Mesendoderm (in vitro differentiated cells): Measurements from ENCODE around the gene TMPRSS7.
A peak's percentile ranks its signal among the peaks of the same experiment; 100 is the strongest.

Experiments
- DNase-seq: peaks from one replicate; pipeline ENCODE4 v3.0.0; 2013
- H2AK5ac ChIP-seq: 2 replicates; pipeline ENCODE4 v1.6.1; 2013; ENCODE audit warnings: low read length, inconsistent platforms
- H2BK120ac ChIP-seq: 2 replicates; pipeline ENCODE4 v1.6.1; 2013; ENCODE audit warnings: low read depth, mild to moderate bottlenecking, low read length, moderate library complexity, mixed read lengths
- H2BK15ac ChIP-seq: replicated peaks from 2 replicates; pipeline ENCODE4 v1.6.1; 2013; ENCODE audit warnings: low read depth, mild to moderate bottlenecking, moderate library complexity
- H2BK5ac ChIP-seq: 2 replicates; pipeline ENCODE4 v1.6.1; 2013; ENCODE audit warnings: low read length, inconsistent platforms
- H3K18ac ChIP-seq: 2 replicates; pipeline ENCODE4 v1.6.1; 2013; ENCODE audit warnings: mild to moderate bottlenecking, low read length, mixed read lengths
- H3K23ac ChIP-seq: one replicate; pipeline ENCODE4 v1.6.1; 2013; ENCODE audit warnings: low read length
- H3K27ac ChIP-seq: 2 replicates; pipeline ENCODE4 v1.5.1; 2013; ENCODE audit warnings: low read depth, mild to moderate bottlenecking, inconsistent platforms, low read length, moderate library complexity
- H3K27me3 ChIP-seq: 2 replicates; pipeline ENCODE4 v1.6.1; 2013; ENCODE audit warnings: low read length, control low read depth, mild to moderate bottlenecking, inconsistent platforms; ENCODE audit not compliant: insufficient read depth, poor library complexity
- H3K36me3 ChIP-seq: 2 replicates; pipeline ENCODE4 v1.6.1; 2013; ENCODE audit warnings: low read length, inconsistent platforms; ENCODE audit not compliant: control insufficient read depth, insufficient read depth
- H3K4ac ChIP-seq: one replicate; pipeline ENCODE4 v1.6.1; 2013; ENCODE audit warnings: low read depth, mild to moderate bottlenecking, low read length, moderate library complexity
- H3K4me1 ChIP-seq: 2 replicates; pipeline ENCODE4 v1.6.1; 2013; ENCODE audit warnings: low read depth, low read length, inconsistent platforms; ENCODE audit not compliant: control insufficient read depth
- H3K4me2 ChIP-seq: 2 replicates; pipeline ENCODE4 v1.6.1; 2013; ENCODE audit warnings: low read length
- H3K4me3 ChIP-seq: 2 replicates; pipeline ENCODE4 v1.5.1; 2013; ENCODE audit warnings: mild to moderate bottlenecking, low read length
- H3K56ac ChIP-seq: one replicate; pipeline ENCODE4 v1.6.1; 2013; ENCODE audit warnings: low read length
- H3K79me1 ChIP-seq: 2 replicates; pipeline ENCODE4 v1.6.1; 2013; ENCODE audit warnings: low read length, inconsistent platforms
- H3K79me2 ChIP-seq: 2 replicates; pipeline ENCODE4 v1.6.1; 2013; ENCODE audit warnings: mild to moderate bottlenecking, low read length; ENCODE audit not compliant: control insufficient read depth, insufficient read depth
- H3K9ac ChIP-seq: 2 replicates; pipeline ENCODE4 v1.6.1; 2013; ENCODE audit warnings: low read length, inconsistent platforms
- H4K5ac ChIP-seq: one replicate; pipeline ENCODE4 v1.6.1; 2013; ENCODE audit warnings: low read length
- H4K8ac ChIP-seq: one replicate; pipeline ENCODE4 v1.6.1; 2013; ENCODE audit warnings: low read depth, mild to moderate bottlenecking, control low read depth, low read length, moderate library complexity
- WGBS: extraction: QIAGEN DNeasy Blood & Tissue Kit; methylation state at CpG from one replicate; pipeline ENCODE4 v1.1.7; 2013; ENCODE audit warnings: low lambda C conversion rate, missing lambda C conversion rate; ENCODE audit not compliant: insufficient coverage; ENCODE audit errors: extremely low coverage; 5-methylcytosine and 5-hydroxymethylcytosine counted together

Gene TMPRSS7

GRCh38 chr3:112074616-112075497, 40.3 kb downstream of the TMPRSS7 start:
- Histone ChIP-seq H3K4me1 (no peaks in the 10 kb centered on the region), H3K56ac (no peak overlapping the region), H3K79me2 (no peaks in the 10 kb centered on the region), H4K8ac (no peak overlapping the region), H2AK5ac (no peak overlapping the region), H3K4me2 (no peak overlapping the region), H2BK15ac (no peak overlapping the region), H3K27ac (peak overlapping the region; percentile 16), H2BK5ac (no peak overlapping the region), H3K23ac (no peak overlapping the region), H3K36me3 (no peaks in the 10 kb centered on the region), H3K18ac (no peak overlapping the region), H2BK120ac (no peak overlapping the region), H3K4ac (no peak overlapping the region), H3K4me3 (no peak overlapping the region), H4K5ac (no peak overlapping the region), H3K27me3 (no peaks in the 10 kb centered on the region), H3K79me1 (no peaks in the 10 kb centered on the region), H3K9ac (no peak overlapping the region)
- no CpG with 5 or more reads among the region's 6 CpGs for WGBS
- DNase-seq: peak; percentile 90

GRCh38 chr3:112078125-112079083, 43.9 kb downstream of the TMPRSS7 start:
- Histone ChIP-seq H3K4me3 (no peak overlapping the region), H3K23ac (no peak overlapping the region), H4K8ac (no peak overlapping the region), H3K4me2 (no peak overlapping the region), H3K18ac (no peak overlapping the region), H2BK5ac (no peak overlapping the region), H3K4me1 (no peaks in the 10 kb centered on the region), H3K56ac (no peak overlapping the region), H3K27ac (no peak overlapping the region), H3K4ac (no peak overlapping the region), H4K5ac (no peak overlapping the region), H3K36me3 (no peaks in the 10 kb centered on the region), H3K9ac (no peak overlapping the region), H2BK120ac (no peak overlapping the region), H3K27me3 (no peaks in the 10 kb centered on the region), H2AK5ac (no peak overlapping the region), H2BK15ac (no peak overlapping the region), H3K79me2 (no peaks in the 10 kb centered on the region), H3K79me1 (no peaks in the 10 kb centered on the region)
- WGBS: no CpG with 5 or more reads among the region's 10 CpGs
- no peak for DNase-seq

GRCh38 chr3:112083239-112083638, 48.7 kb downstream of the TMPRSS7 start:
- H3K56ac ChIP-seq: no peak overlapping the region
- H3K27ac ChIP-seq: no peak overlapping the region
- no peak overlapping the region for H3K18ac ChIP-seq
- peaks cover 4% of the 10 kb centered on the region for H3K79me2 ChIP-seq
- no peaks in the 10 kb centered on the region for H3K27me3 ChIP-seq
- no peak overlapping the region for H4K5ac ChIP-seq
- H2BK120ac ChIP-seq: no peak overlapping the region
- no peak overlapping the region for H2BK15ac ChIP-seq
- no peak overlapping the region for H3K9ac ChIP-seq
- H4K8ac ChIP-seq: no peak overlapping the region
- no peak overlapping the region for H3K4ac ChIP-seq
- H3K79me1 ChIP-seq: peaks cover 4% of the 10 kb centered on the region
- H3K4me3 ChIP-seq: no peak overlapping the region
- no CpG with 5 or more reads among the region's 4 CpGs for WGBS
- peaks cover 15% of the 10 kb centered on the region for H3K4me1 ChIP-seq
- no peak overlapping the region for H3K4me2 ChIP-seq
- H2AK5ac ChIP-seq: no peak overlapping the region
- DNase-seq: no peak
- no peak overlapping the region for H3K23ac ChIP-seq
- no peak overlapping the region for H2BK5ac ChIP-seq
- H3K36me3 ChIP-seq: no peaks in the 10 kb centered on the region

- H2BK15ac ChIP-seq: no peak overlapping the region
- no peak overlapping the region for H2BK5ac ChIP-seq
- no peak overlapping the region for H2BK120ac ChIP-seq
- no peak overlapping the region for H4K5ac ChIP-seq
- no peak overlapping the region for H3K23ac ChIP-seq
- no CpG with 5 or more reads among the region's 7 CpGs for WGBS
- no peak overlapping the region for H3K4ac ChIP-seq
- no peaks in the 10 kb centered on the region for H3K36me3 ChIP-seq
- DNase-seq: peak; percentile 75
- no peak overlapping the region for H3K18ac ChIP-seq
- H3K4me3 ChIP-seq: no peak overlapping the region
- no peak overlapping the region for H4K8ac ChIP-seq
- H2AK5ac ChIP-seq: no peak overlapping the region
- H3K27ac ChIP-seq: no peak overlapping the region
- H3K79me1 ChIP-seq: peaks cover 6% of the 10 kb centered on the region
- peaks cover 7% of the 10 kb centered on the region for H3K79me2 ChIP-seq
- H3K4me1 ChIP-seq: peaks cover 15% of the 10 kb centered on the region
- H3K27me3 ChIP-seq: no peaks in the 10 kb centered on the region
- peak overlapping the region; percentile 87 for H3K56ac ChIP-seq
- H3K4me2 ChIP-seq: peak overlapping the region; percentile 87
- H3K9ac ChIP-seq: no peak overlapping the region
Measured at GRCh38 chr3:112084980-112085705, 50.6 kb downstream of the TMPRSS7 start.

- H2BK5ac ChIP-seq: no peak overlapping the region
- H3K9ac ChIP-seq: peak overlapping the region; percentile 80
- no CpG with 5 or more reads among the region's 12 CpGs for WGBS
- no peak overlapping the region for H3K18ac ChIP-seq
- H3K4ac ChIP-seq: no peak overlapping the region
- H3K27ac ChIP-seq: no peak overlapping the region
- H3K79me2 ChIP-seq: peaks cover 7% of the 10 kb centered on the region
- no peaks in the 10 kb centered on the region for H3K27me3 ChIP-seq
- H3K36me3 ChIP-seq: no peaks in the 10 kb centered on the region
- H3K4me3 ChIP-seq: peak overlapping the region; percentile 56
- H2BK120ac ChIP-seq: no peak overlapping the region
- H3K79me1 ChIP-seq: peaks cover 6% of the 10 kb centered on the region
- peak overlapping the region; percentile 87 for H3K56ac ChIP-seq
- peak overlapping the region; percentile 87 for H3K4me2 ChIP-seq
- H4K8ac ChIP-seq: no peak overlapping the region
- no peak overlapping the region for H4K5ac ChIP-seq
- no peak overlapping the region for H2BK15ac ChIP-seq
- peak overlapping the region; percentile 48 for H3K23ac ChIP-seq
- no peak overlapping the region for H2AK5ac ChIP-seq
- DNase-seq: no peak
- H3K4me1 ChIP-seq: peaks cover 15% of the 10 kb centered on the region
Measured at GRCh38 chr3:112085735-112086075, 51.2 kb downstream of the TMPRSS7 start.
